ENCODE data around the gene ADNP2.

GRCh38 chr18:80149667-80150066 is 40.6 kb downstream of the ADNP2 start:
- no peak for TF ChIP-seq CTCF (IDR thresholded peaks at IDR 0.05)
- TF ChIP-seq EZH2 (IDR thresholded peaks at IDR 0.05; ENCODE audit: borderline replicate concordance, insufficient read depth, low read depth, low read length, poor library complexity, severe bottlenecking) = no peak

Measured in B cell (primary cell).